Measurements from ENCODE around the gene TRPM8.

Gene TRPM8

DNA sequence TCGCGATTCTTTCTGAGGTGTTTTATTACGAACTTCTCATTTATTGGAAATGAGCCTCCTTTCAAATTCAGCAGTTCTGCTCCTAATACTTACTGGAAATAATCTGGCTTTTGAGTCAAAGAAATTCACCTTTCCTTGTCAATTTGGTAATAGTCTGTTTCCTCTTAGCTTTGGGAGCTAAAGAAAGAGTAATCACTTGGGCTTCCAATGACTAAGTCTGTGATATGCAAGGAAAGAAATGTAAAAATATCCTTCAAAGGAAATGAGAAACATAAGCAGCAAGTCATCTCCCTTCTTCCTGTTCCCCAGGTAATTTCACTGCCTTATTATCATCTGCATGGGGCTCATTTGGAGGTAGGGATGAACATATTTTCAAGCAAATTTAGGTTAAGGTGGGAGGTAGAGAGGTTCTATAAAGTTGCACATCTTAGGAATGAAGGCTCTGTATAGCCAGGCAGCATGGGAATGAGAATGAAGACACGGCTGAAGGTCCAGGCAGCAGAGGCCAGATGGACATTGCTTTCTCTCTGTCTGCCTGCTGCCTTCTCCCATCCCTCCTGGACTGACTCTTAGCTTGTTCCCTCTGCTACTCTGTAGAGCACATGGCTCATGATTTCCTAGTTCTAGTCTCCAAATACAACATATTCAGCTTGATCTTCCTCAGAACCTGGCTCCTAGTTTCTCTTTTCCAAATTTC lies 134.3 kb downstream of the TRPM8 start:
- DNase-seq = no peak

DNA sequence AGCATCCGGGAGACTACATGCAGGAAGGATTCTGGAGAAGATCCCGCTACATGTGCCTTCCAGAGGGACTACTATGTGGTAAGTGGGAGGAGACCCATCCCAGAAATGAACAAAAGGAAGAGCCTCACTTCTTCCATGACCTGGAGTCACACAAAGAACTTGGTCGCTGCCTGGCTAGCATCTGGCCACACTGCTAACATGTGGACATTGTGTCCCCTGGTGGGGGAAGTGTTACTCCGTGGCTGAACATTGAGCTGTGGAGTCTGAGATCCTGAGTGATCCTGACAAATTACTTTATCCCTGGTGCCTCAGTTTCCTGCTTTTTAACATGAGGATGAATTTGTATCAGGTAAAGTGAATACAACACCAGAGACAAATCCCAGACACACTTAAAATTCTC lies 141.7 kb downstream of the TRPM8 start:
- DNase-seq = no peak

DNA sequence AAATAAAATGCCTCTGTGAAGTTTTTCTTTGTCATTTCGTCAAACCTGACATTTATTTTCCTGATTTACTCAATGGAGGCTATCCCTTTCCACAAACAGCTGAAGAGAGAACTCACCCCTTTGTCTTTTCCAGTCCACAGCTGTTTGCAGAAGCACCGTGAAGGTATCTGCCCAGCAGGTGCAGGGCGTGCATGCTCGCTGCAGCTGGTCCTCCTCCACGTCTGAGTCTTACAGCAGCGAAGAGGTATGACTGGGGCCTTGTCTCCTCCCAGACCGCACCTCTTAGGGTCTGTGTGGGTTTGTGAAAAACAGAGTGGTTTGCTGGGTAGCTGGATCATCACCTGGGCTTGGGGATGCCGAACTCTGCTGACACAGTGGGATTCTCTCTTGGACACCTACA lies 143.1 kb downstream of the TRPM8 start:
- DNase-seq = no peak

DNA sequence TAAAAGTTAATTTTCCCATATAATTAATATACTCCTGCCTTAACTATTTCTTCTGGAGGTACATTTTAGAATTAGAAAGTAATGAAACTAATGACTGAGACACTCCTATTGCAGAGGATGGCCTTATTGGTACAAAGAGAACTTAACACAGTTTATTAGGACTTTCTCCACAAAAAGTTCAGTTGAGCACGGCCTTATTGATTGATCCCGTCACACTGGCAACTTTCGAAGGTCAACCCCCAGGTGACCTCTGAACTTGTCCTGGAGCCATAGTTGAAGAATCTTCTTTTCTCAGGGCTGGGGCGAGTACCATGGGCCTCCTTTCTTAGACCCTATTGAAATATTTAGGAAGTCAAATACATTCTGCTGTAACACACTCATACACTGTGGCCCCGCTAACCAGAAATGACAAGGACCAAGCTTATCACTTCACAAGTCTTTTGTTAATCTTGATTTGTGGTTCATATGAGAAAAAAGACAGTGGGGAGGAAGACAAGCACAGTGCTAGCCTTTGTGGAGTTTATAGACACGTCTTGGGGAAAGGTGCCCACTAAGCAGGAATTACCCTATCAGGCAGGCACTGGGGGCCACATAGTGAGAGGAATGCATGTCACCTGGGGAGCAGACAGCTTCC lies 144.6 kb downstream of the TRPM8 start:
- no peak for DNase-seq

DNA sequence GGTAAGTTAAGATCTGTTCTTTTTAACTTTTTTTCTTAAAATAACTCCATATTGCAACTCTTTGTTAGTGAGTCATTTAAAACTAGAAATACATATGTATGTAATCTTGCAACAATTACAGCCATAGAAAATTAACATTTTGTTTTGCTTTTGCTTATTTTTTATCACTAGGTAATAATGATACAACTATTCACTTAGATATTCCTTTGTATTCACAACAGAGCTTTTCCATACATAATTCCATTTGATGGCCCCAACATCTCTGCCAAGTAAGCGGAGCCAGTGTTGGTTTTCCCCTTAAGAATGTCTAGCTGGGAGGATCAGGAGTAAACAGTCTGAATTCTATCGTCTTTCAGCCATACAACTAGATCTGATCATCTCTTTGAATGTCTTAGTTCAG lies 149.4 kb downstream of the TRPM8 start:
- no peak for DNase-seq
